SK-N-SH (cell line): ENCODE measurements around the gene SUPT3H. TPM values are rescaled to one million over a fixed set of nuclear protein-coding genes. Genes with fewer than 3 reads are reported as not detected.
"Not testable (repeated sequence)": the region's sequence is repeated elsewhere in the genome, so short reads cannot be mapped to it uniquely, and the experiment has no call there.

Experiments
- CTCF ChIA-PET: fragments of 300-600, 350-600 bp; formaldehyde crosslinking; extraction: SDS; loops from one replicate; lab custom pipeline; 2021; lab: Yijun Ruan, JAX
- POLR2A ChIA-PET: fragments of 350-600 bp; sonication (Branson Sonifier 250); formaldehyde crosslinking; extraction: SDS; loops from one replicate; lab custom pipeline; 2020; ENCODE audit warnings: antibody characterized with exemption, inconsistent platforms; lab: Yijun Ruan, JAX
- DNase-seq: peaks from one replicate; pipeline ENCODE4 v3.0.0; 2012
- H2AFZ ChIP-seq: fragments of 200-600 bp; sonication (generic); 2 replicates; pipeline ENCODE4 v1.8.1; 2016; ENCODE audit warnings: antibody characterized with exemption, mild to moderate bottlenecking, low read depth
- H3F3A ChIP-seq: fragments of 200-600 bp; sonication (generic); replicated peaks from 2 replicates; pipeline ENCODE3; 2016; ENCODE audit warnings: antibody characterized with exemption, mild to moderate bottlenecking; ENCODE audit not compliant: insufficient read depth
- H3K27ac ChIP-seq, 2 experiments: fragments of 200-500 bp in 1 of 2; fragments of 200-600 bp in 1 of 2; sonication (Bioruptor generic) in 1 of 2; sonication (generic), shearing (Covaris generic) in 1 of 2; 2 replicates each; pipeline versions ENCODE4 v1.5.1 to v1.6.1; 2014 to 2016; ENCODE audit warnings: low read depth in 2 of 2, inconsistent platforms in 1 of 2, low read length in 1 of 2, mild to moderate bottlenecking in 1 of 2, mixed read lengths in 1 of 2
- H3K27me3 ChIP-seq: fragments of 200-600 bp; sonication (generic), shearing (Covaris generic); 2 replicates; pipeline ENCODE4 v1.6.1; 2016; ENCODE audit warnings: mixed run types; ENCODE audit not compliant: insufficient read depth
- H3K36me3 ChIP-seq, 2 experiments: fragments of 200-500 bp in 1 of 2; fragments of 200-600 bp in 1 of 2; sonication (Bioruptor generic) in 1 of 2; sonication (generic) in 1 of 2; replicated peaks in 1 of 2; 2 replicates each; pipeline versions ENCODE3 to v1.5.1; 2014 to 2016; ENCODE audit warnings: low read length in 1 of 2, mild to moderate bottlenecking in 1 of 2; ENCODE audit not compliant: insufficient read depth in 2 of 2, control insufficient read depth in 1 of 2
- H3K4me1 ChIP-seq, 2 experiments: fragments of 200-500 bp in 1 of 2; fragments of 200-600 bp in 1 of 2; sonication (Bioruptor generic) in 1 of 2; sonication (generic), shearing (Covaris generic) in 1 of 2; 2 replicates each; pipeline versions ENCODE4 v1.5.1 to v1.6.1; 2014 to 2016; ENCODE audit warnings: low read depth in 1 of 2, low read length in 1 of 2, mixed run types in 1 of 2; ENCODE audit not compliant: insufficient read depth in 2 of 2, control insufficient read depth in 1 of 2
- H3K4me2 ChIP-seq: fragments of 200-600 bp; sonication (generic), shearing (Covaris generic); 2 replicates; pipeline ENCODE4 v1.6.1; 2017; ENCODE audit warnings: mixed run types
- H3K4me3 ChIP-seq, 2 experiments: fragments of 200-500 bp in 1 of 2; fragments of 200-600 bp in 1 of 2; sonication (Bioruptor generic) in 1 of 2; sonication (generic), shearing (Covaris generic) in 1 of 2; 2 replicates each; pipeline versions ENCODE4 v1.5.1 to v1.8.1; 2014 to 2016; ENCODE audit warnings: low read depth in 2 of 2, inconsistent platforms in 1 of 2, low read length in 1 of 2, mild to moderate bottlenecking in 1 of 2, mixed read lengths in 1 of 2, moderate library complexity in 1 of 2
- H3K79me2 ChIP-seq: fragments of 200-600 bp; sonication (generic); 2 replicates; pipeline ENCODE4 v1.8.1; 2017; ENCODE audit warnings: mild to moderate bottlenecking; ENCODE audit not compliant: insufficient read depth
- H3K9ac ChIP-seq: fragments of 200-600 bp; sonication (generic); 2 replicates; pipeline ENCODE4 v1.6.1; 2017; ENCODE audit warnings: mixed run types
- H3K9me2 ChIP-seq: fragments of 200-600 bp; sonication (generic); 2 replicates; pipeline ENCODE4 v1.6.1; 2017; ENCODE audit warnings: mixed run types
- H3K9me3 ChIP-seq: fragments of 200-600 bp; sonication (generic); 2 replicates; pipeline ENCODE4 v1.6.1; 2017; ENCODE audit warnings: mixed run types, mild to moderate bottlenecking, moderate library complexity
- H4K20me1 ChIP-seq: fragments of 200-600 bp; sonication (generic); 2 replicates; pipeline ENCODE4 v1.6.1; 2017; ENCODE audit warnings: mild to moderate bottlenecking, mixed run types; ENCODE audit not compliant: insufficient read depth
- FOXJ3 ChIP-seq: sonication (generic); formaldehyde crosslinking; IDR thresholded peaks from 2 replicates; pipeline ENCODE4 v1.5.1; 2020; ENCODE audit warnings: mild to moderate bottlenecking, missing genetic modification reagents
- GABPA ChIP-seq: IDR thresholded peaks from 2 replicates; pipeline ENCODE4 v1.4.0; 2012; ENCODE audit warnings: low read depth, mild to moderate bottlenecking
- JUND ChIP-seq: IDR thresholded peaks from 2 replicates; pipeline ENCODE4 v1.4.0; 2012
- MAX ChIP-seq: IDR thresholded peaks from 2 replicates; pipeline ENCODE4 v1.4.0; 2012; ENCODE audit warnings: low read depth
- NRF1 ChIP-seq: IDR thresholded peaks from 2 replicates; pipeline ENCODE4 v1.6.1; 2012; ENCODE audit warnings: low read depth, mild to moderate bottlenecking, low read length
- WGBS: methylation state at CpG from one replicate; pipeline ENCODE4 v1.1.6; 2017; ENCODE audit warnings: low lambda C conversion rate; 5-methylcytosine and 5-hydroxymethylcytosine counted together
- polyA plus RNA-seq, 3 experiments: library from polyadenylated mRNA; depleted of rRNA; stranded (reverse); fragments of >200 nt; gene quantifications; 2 replicates each; pipeline ENCODE4 v1.2.3, GENCODE V29; 2012
- TF ChIP-seq, protein P1 (sequence below): IDR thresholded peaks from 2 replicates; pipeline ENCODE4 v1.4.0; 2012; ENCODE audit warnings: low read depth, borderline replicate concordance

Gene SUPT3H
- polyA plus RNA-seq, 1 of the 3 experiments (the other 2 are of a cell fraction), result 10.9 TPM

DNA sequence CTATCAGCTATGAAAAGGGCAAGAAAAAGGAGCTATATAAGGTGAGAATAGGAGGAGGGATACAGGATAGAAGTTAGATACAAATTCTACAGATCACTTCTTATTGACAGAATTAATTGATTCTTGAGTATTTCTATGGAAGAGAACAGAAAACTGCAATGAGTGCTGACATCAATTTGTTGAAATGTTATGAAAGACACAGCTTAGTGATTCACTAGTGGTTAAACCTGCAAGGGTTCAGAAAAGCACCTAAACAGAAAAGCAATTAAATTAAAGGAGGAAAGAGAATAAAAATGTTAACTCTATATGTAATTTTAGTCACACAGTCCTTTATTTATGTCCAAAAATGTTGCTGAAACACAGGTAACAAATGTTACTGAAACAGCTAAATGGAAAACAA is 304.0 kb downstream of the SUPT3H start:
- Histone ChIP-seq H3K9me3 (0 out of 2 replicates have a peak, but pooled peaks cover 8% of the 10 kb centered on the region), H3F3A (peaks cover 23% of the 10 kb centered on the region), H3K9me2 (no peaks in the 10 kb centered on the region), H3K9ac (no peak overlapping the region), H3K4me2 (no peak overlapping the region), H2AFZ (no peak overlapping the region), H3K27me3 (no peaks in the 10 kb centered on the region), H3K36me3 (no peaks in the 10 kb centered on the region), H4K20me1 (no peaks in the 10 kb centered on the region), H3K79me2 (no peaks in the 10 kb centered on the region), H3K4me3 (no peak overlapping the region), H3K27ac (no peak overlapping the region), H3K4me1 (peaks cover 0 to 15% of the 10 kb centered on the region in 2 experiments; a peak in 2 of 4 replicates)
- no peak for DNase-seq
- no peak for TF ChIP-seq GABPA
- ChIA-PET POLR2A (no interaction called here), CTCF (interaction anchor here (1.5 kb wide), 1 partner anchor 10 kb away, joined by 5 read pairs; no protein-coding TSS in a partner anchor)

GRCh38 chr6:45072673-45073072 is 305.1 kb downstream of the SUPT3H start:
- Histone ChIP-seq H3K9me3 (0 out of 2 replicates have a peak, but pooled peaks cover 2% of the 10 kb centered on the region), H3K4me1 (peaks cover 0 to 15% of the 10 kb centered on the region in 2 experiments; a peak in 2 of 4 replicates), H3K4me2 (no peak overlapping the region), H3K27ac (no peak overlapping the region), H3K27me3 (no peaks in the 10 kb centered on the region), H3K36me3 (no peaks in the 10 kb centered on the region), H4K20me1 (no peaks in the 10 kb centered on the region), H3F3A (peaks cover 23% of the 10 kb centered on the region)
- DNase-seq, result no peak
- TF ChIP-seq MAX (no peak), NRF1 (no peak)
- TF ChIP-seq, all 33 proteins: peak for 0
- Histone ChIP-seq H3K9ac (no peak overlapping the region), H2AFZ (no peak overlapping the region), H3K9me2 (no peaks in the 10 kb centered on the region), H3K4me3 (no peak overlapping the region), H3K79me2 (no peaks in the 10 kb centered on the region)
- CTCF ChIA-PET, result interaction anchor here (1.5 kb wide), 1 partner anchor 11 kb away, joined by 5 read pairs; no protein-coding TSS in a partner anchor
- WGBS, result 94% methylated on average over 3 of the region's 3 CpGs
- POLR2A ChIA-PET, result no interaction called here

- H3K9ac ChIP-seq, result no peak overlapping the region
- CTCF ChIA-PET, result no interaction called here
- peaks cover 23% of the 10 kb centered on the region for H3F3A ChIP-seq
- no peak overlapping the region for H3K27ac ChIP-seq
- H3K9me3 ChIP-seq, result no peaks in the 10 kb centered on the region
- no peak for TF ChIP-seq MAX
- H3K36me3 ChIP-seq, result no peaks in the 10 kb centered on the region
- no peak overlapping the region for H2AFZ ChIP-seq
- H3K79me2 ChIP-seq, result no peaks in the 10 kb centered on the region
- DNase-seq, result no peak
- H4K20me1 ChIP-seq, result no peaks in the 10 kb centered on the region
- H3K4me1 ChIP-seq, result peaks cover 0 to 15% of the 10 kb centered on the region in 2 experiments; a peak in 2 of 4 replicates
- 100% methylated on average over 1 of the region's 1 CpG for WGBS
- H3K4me2 ChIP-seq, result no peak overlapping the region
- H3K9me2 ChIP-seq, result no peaks in the 10 kb centered on the region
- POLR2A ChIA-PET, result no interaction called here
- no peaks in the 10 kb centered on the region for H3K27me3 ChIP-seq
- H3K4me3 ChIP-seq, result no peak overlapping the region
These were observed 305.7 kb downstream of the SUPT3H start for GRCh38 chr6:45072016-45072415.

GRCh38 chr6:45069091-45069490 is 308.6 kb downstream of the SUPT3H start:
- Histone ChIP-seq H3K79me2 (no peaks in the 10 kb centered on the region), H2AFZ (no peak overlapping the region), H3K36me3 (no peaks in the 10 kb centered on the region), H4K20me1 (no peaks in the 10 kb centered on the region), H3F3A (no peaks in the 10 kb centered on the region), H3K9me2 (no peaks in the 10 kb centered on the region), H3K9me3 (no peaks in the 10 kb centered on the region), H3K27me3 (no peaks in the 10 kb centered on the region), H3K27ac (no peak overlapping the region), H3K4me2 (no peak overlapping the region), H3K4me3 (no peak overlapping the region), H3K9ac (no peak overlapping the region), H3K4me1 (no peaks in the 10 kb centered on the region; a peak in 1 of 4 replicates)
- 68% methylated on average over 3 of the region's 3 CpGs for WGBS
- ChIA-PET POLR2A (no interaction called here), CTCF (no interaction called here)
- no peak for DNase-seq
- TF ChIP-seq JUND (no peak), FOXJ3 (CRISPR knock-in tag) (no peak)
- TF ChIP-seq, protein P1, sequence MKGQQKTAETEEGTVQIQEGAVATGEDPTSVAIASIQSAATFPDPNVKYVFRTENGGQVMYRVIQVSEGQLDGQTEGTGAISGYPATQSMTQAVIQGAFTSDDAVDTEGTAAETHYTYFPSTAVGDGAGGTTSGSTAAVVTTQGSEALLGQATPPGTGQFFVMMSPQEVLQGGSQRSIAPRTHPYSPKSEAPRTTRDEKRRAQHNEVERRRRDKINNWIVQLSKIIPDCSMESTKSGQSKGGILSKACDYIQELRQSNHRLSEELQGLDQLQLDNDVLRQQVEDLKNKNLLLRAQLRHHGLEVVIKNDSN, result no peak

DNA sequence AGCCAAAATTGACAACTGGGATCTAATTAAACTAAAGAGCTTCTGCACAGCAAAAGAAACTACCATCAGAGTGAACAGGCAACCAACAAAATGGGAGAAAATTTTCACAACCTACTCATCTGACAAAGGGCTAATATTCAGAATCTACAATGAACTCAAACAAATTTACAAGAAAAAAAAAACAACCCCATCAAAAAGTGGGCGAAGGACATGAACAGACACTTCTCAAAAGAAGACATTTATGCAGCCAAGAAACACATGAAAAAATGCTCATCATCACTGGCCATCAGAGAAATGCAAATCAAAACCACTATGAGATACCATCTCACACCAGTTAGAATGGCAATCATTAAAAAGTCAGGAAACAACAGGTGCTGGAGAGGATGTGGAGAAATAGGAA is 310.3 kb downstream of the SUPT3H start:
- WGBS, result 92% methylated on average over 1 of the region's 1 CpG
- H2AFZ ChIP-seq, DNase-seq, CTCF ChIA-PET, H3K27me3 ChIP-seq, H3K9ac ChIP-seq, H3K9me3 ChIP-seq, H3K4me1 ChIP-seq, H3K36me3 ChIP-seq, H3K79me2 ChIP-seq, H3K4me3 ChIP-seq, POLR2A ChIA-PET, H3F3A ChIP-seq, H3K4me2 ChIP-seq, H4K20me1 ChIP-seq, H3K9me2 ChIP-seq, H3K27ac ChIP-seq: not testable (repeated sequence)
